Endothelial cell of umbilical vein (primary cell): ENCODE results near the gene ZNF684. TPM values are rescaled to one million over a fixed set of nuclear protein-coding genes. Genes with fewer than 3 reads are reported as not detected.

Experiments used
- BruUV-seq: library from RNA; stranded (reverse); fragments of 400-500 nt; replicated peaks from 2 replicates; lab custom pipeline; 2021; lab: Mats Ljungman, UMichigan
- CTCF ChIA-PET: fragments of 300-600, 350-600 bp; sonication (Branson Sonifier 250); formaldehyde crosslinking; loops from one replicate; lab custom pipeline; 2021; ENCODE audit warnings: antibody characterized with exemption, inconsistent platforms; lab: Charles Lee
- POLR2A ChIA-PET: fragments of 300-600, 350-600 bp; sonication (Branson Sonifier 250); formaldehyde crosslinking; loops from one replicate; lab custom pipeline; 2021; ENCODE audit warnings: antibody characterized with exemption, inconsistent platforms; lab: Charles Lee
- DNase-seq: peaks from one replicate; pipeline ENCODE4 v3.0.0-alpha.2; 2011; ENCODE audit warnings: low read depth, low spot score
- FAIRE-seq: peaks from 2 replicates; lab custom pipeline; 2011; peaks lifted over from hg19 to GRCh38; lab: Jason Lieb, UNC
- H2AFZ ChIP-seq: 2 replicates; pipeline ENCODE4 v1.6.0; 2012; ENCODE audit warnings: low read depth, low read length, control low read depth, inconsistent platforms
- H3K27ac ChIP-seq: 2 replicates; pipeline ENCODE4 v1.5.1; 2011; ENCODE audit warnings: low read depth, mild to moderate bottlenecking, control low read depth, low read length, moderate library complexity; ENCODE audit not compliant: insufficient read depth
- H3K27me3 ChIP-seq, 2 experiments: 2 replicates each; pipeline versions ENCODE4 v1.6.0 to v1.6.1; 2011; ENCODE audit warnings: low read length in 2 of 2, mixed read lengths in 1 of 2; ENCODE audit not compliant: control insufficient read depth in 2 of 2, insufficient read depth in 2 of 2
- H3K36me3 ChIP-seq, 2 experiments: 2 replicates in 1 of 2; 3 replicates in 1 of 2; pipeline ENCODE4 v1.5.1; 2011; ENCODE audit warnings: low read length in 2 of 2, mild to moderate bottlenecking in 1 of 2, moderate library complexity in 1 of 2; ENCODE audit not compliant: control insufficient read depth in 2 of 2, insufficient read depth in 2 of 2; ENCODE audit errors: extremely low read depth in 1 of 2
- H3K4me1 ChIP-seq: 3 replicates; pipeline ENCODE4 v1.5.1; 2011; ENCODE audit warnings: mild to moderate bottlenecking, low read length; ENCODE audit not compliant: control insufficient read depth, insufficient read depth; ENCODE audit errors: extremely low read depth
- H3K4me2 ChIP-seq: 2 replicates; pipeline ENCODE4 v1.6.1; 2011; ENCODE audit warnings: low read length, control low read depth, mixed read lengths; ENCODE audit not compliant: insufficient read depth
- H3K4me3 ChIP-seq, 3 experiments: fragments of 200-600 bp in 1 of 3; sonication (generic), shearing (Covaris generic) in 1 of 3; replicated peaks in 1 of 3; 2 replicates each; pipeline ENCODE4 v1.5.1; 2011 to 2016; ENCODE audit warnings: control low read depth in 3 of 3, low read length in 3 of 3, mild to moderate bottlenecking in 2 of 3, inconsistent platforms in 1 of 3, low read depth in 1 of 3, moderate library complexity in 1 of 3; ENCODE audit not compliant: insufficient read depth in 1 of 3
- H3K79me2 ChIP-seq: 2 replicates; pipeline ENCODE4 v1.6.0; 2012; ENCODE audit warnings: low read length, inconsistent platforms; ENCODE audit not compliant: control insufficient read depth, insufficient read depth
- H3K9ac ChIP-seq: replicated peaks from 2 replicates; pipeline ENCODE3; 2011; ENCODE audit warnings: low read length, control low read depth; ENCODE audit not compliant: insufficient read depth; ENCODE audit errors: extremely low read depth
- H3K9me1 ChIP-seq: replicated peaks from 3 replicates; pipeline ENCODE4 v1.6.0; 2011; ENCODE audit warnings: mild to moderate bottlenecking, low read length; ENCODE audit not compliant: control insufficient read depth, insufficient read depth; ENCODE audit errors: extremely low read depth
- H3K9me3 ChIP-seq: replicated peaks from 2 replicates; pipeline ENCODE4 v1.5.1; 2012; ENCODE audit warnings: low read length, inconsistent platforms; ENCODE audit not compliant: control insufficient read depth, insufficient read depth
- H4K20me1 ChIP-seq: replicated peaks from 2 replicates; pipeline ENCODE3; 2011; ENCODE audit warnings: mild to moderate bottlenecking, low read length; ENCODE audit not compliant: control insufficient read depth, insufficient read depth; ENCODE audit errors: extremely low read depth
- CTCF ChIP-seq, 2 donors: IDR thresholded peaks; 1 replicate in 1 of 2; 2 replicates in 1 of 2; pipeline ENCODE4 v1.5.1; 2011; ENCODE audit warnings: low read length in 2 of 2, mild to moderate bottlenecking in 2 of 2, moderate library complexity in 2 of 2, control low read depth in 1 of 2, inconsistent platforms in 1 of 2, low read depth in 1 of 2; ENCODE audit not compliant: insufficient read depth in 1 of 2; ENCODE audit errors: extremely low read depth in 1 of 2
- EZH2 ChIP-seq: IDR thresholded peaks from 2 replicates; pipeline ENCODE4 v1.6.1; 2012; ENCODE audit warnings: borderline replicate concordance, low read depth, mild to moderate bottlenecking, moderate library complexity, low read length, inconsistent platforms; ENCODE audit not compliant: severe bottlenecking
- FOS ChIP-seq: IDR thresholded peaks from 2 replicates; pipeline ENCODE4 v1.6.1; 2011; ENCODE audit warnings: mild to moderate bottlenecking, low read length, moderate library complexity, borderline replicate concordance; ENCODE audit not compliant: insufficient read depth
- GATA2 ChIP-seq: IDR thresholded peaks from 2 replicates; pipeline ENCODE4 v1.7.0; 2011; ENCODE audit warnings: low read depth, mild to moderate bottlenecking, moderate library complexity, mixed read lengths, low read length; ENCODE audit not compliant: insufficient read length, insufficient read depth
- JUN ChIP-seq: IDR thresholded peaks from 2 replicates; pipeline ENCODE4 v1.6.1; 2011; ENCODE audit warnings: borderline replicate concordance, low read depth; ENCODE audit not compliant: insufficient read length, insufficient read depth
- MAX ChIP-seq: IDR thresholded peaks from 2 replicates; pipeline ENCODE4 v1.6.1; 2011; ENCODE audit not compliant: insufficient read depth, insufficient read length
- POLR2A ChIP-seq: IDR thresholded peaks from 2 replicates; pipeline ENCODE4 v1.6.1; 2012; ENCODE audit warnings: low read depth, mild to moderate bottlenecking, control low read depth, low read length
- POLR2AphosphoS5 ChIP-seq: IDR thresholded peaks from 2 replicates; pipeline ENCODE4 v1.6.1; 2012; ENCODE audit warnings: low read depth, mild to moderate bottlenecking, control low read depth, low read length, moderate library complexity; ENCODE audit not compliant: insufficient read depth
- dilution Hi-C: fragments of 300-500 bp; cut with MboI; formaldehyde crosslinking; loops from one replicate; pipeline ENCODE4 v1.15.0; 2019; ENCODE audit warnings: low sequenced_read_pairs; ENCODE audit not compliant: extremely low pct_ligation_motif_present
- intact Hi-C: fragments of 100-400 bp; cut with micrococcal nuclease; formaldehyde crosslinking; loops from one replicate; pipeline ENCODE4 v1.10.0; 2022
- polyA plus RNA-seq, 4 experiments: library from polyadenylated mRNA; depleted of rRNA in 3 of 4; stranded (reverse) in 3 of 4; unstranded in 1 of 4; fragments of >200 nt; gene quantifications; 2 replicates each; pipeline versions ENCODE4 v1.2.1 to v1.2.3, GENCODE V29; 2011 to 2012; ENCODE audit warnings: missing spikeins in 1 of 4
- total RNA-seq: library from RNA; stranded (reverse); gene quantifications from 2 replicates; pipeline ENCODE4 v1.2.3, GENCODE V29; 2021

ZNF684 gene
- total and polyA plus RNA-seq, 2 donors (not counting 3 experiments of a cell fraction or from before 2014, with no cell fraction given) = 2.9 to 5.8 TPM

DNA sequence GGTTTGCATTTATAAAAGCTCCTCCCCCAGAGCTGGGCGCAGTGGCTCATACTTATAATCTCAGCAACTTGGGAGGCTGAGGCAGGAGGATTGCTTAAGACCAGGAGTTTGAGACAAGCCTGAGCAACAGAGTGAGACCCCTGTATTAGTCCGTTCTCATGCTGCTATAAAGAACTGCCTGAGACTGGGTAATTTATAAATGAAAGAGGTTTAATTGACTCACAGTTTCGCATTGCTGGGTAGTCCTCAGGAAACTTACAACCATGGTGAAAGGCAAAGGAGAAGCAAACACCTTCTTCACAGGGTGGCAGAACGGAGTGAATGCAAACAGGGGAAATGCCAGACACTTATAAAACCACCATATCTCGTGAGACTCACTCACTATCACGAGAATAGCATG is 52.5 kb downstream of the ZNF684 start:
- H3K27ac ChIP-seq = no peak overlapping the region
- no TSS peak for BruUV-seq
- DNase-seq (no peak), FAIRE-seq (no peak)
- no peaks in the 10 kb centered on the region for H4K20me1 ChIP-seq
- H3K9me1 ChIP-seq = no peaks in the 10 kb centered on the region
- no peak overlapping the region for H3K4me3 ChIP-seq
- H3K36me3 ChIP-seq = no peaks in the 10 kb centered on the region
- H3K27me3 ChIP-seq = peaks cover 3 to 4% of the 10 kb centered on the region in 2 experiments
- dilution Hi-C loops (no loop called here), intact Hi-C loops (no loop called here)
- H3K9me3 ChIP-seq = no peaks in the 10 kb centered on the region
- ChIA-PET POLR2A (no interaction called here), CTCF (interaction anchor here (2.8 kb wide), 1 partner anchor 52 kb away, joined by 11 read pairs; the partner anchor contains the start of gene ZNF684)
- H3K9ac ChIP-seq = no peak overlapping the region
- H2AFZ ChIP-seq = no peak overlapping the region
- H3K4me2 ChIP-seq = no peak overlapping the region
- TF ChIP-seq FOS (no peak), MAX (no peak), POLR2AphosphoS5 (no peak), GATA2 (no peak), POLR2A (no peak)
- no peaks in the 10 kb centered on the region for H3K79me2 ChIP-seq
- no peaks in the 10 kb centered on the region for H3K4me1 ChIP-seq

GRCh38 chr1:40588586-40588985 is 57.1 kb downstream of the ZNF684 start:
- no peak overlapping the region for H2AFZ ChIP-seq
- POLR2A ChIA-PET = no interaction called here
- dilution Hi-C loops (no loop called here), intact Hi-C loops (no loop called here)
- peaks cover 3 to 4% of the 10 kb centered on the region in 2 experiments for H3K27me3 ChIP-seq
- H3K4me2 ChIP-seq = no peak overlapping the region
- no peaks in the 10 kb centered on the region for H3K4me1 ChIP-seq
- no peaks in the 10 kb centered on the region for H3K36me3 ChIP-seq
- H4K20me1 ChIP-seq = no peaks in the 10 kb centered on the region
- no peaks in the 10 kb centered on the region for H3K79me2 ChIP-seq
- no peak for DNase-seq
- H3K27ac ChIP-seq = no peak overlapping the region
- no peak overlapping the region for H3K4me3 ChIP-seq
- no peak overlapping the region for H3K9ac ChIP-seq
- BruUV-seq = no TSS peak
- CTCF ChIA-PET = interaction anchor here (1.1 to 2.9 kb wide), 2 partner anchors 9 to 57 kb away, joined by 3 to 11 read pairs; partner anchors contain the start of gene ZNF684
- H3K9me3 ChIP-seq = no peaks in the 10 kb centered on the region
- H3K9me1 ChIP-seq = no peaks in the 10 kb centered on the region
- TF ChIP-seq EZH2 (no peak), MAX (no peak), JUN (no peak), POLR2A (no peak), CTCF (IDR thresholded peaks at IDR 0.05; ENCODE audit: extremely low read depth in 1 of 2, insufficient read depth in 1 of 2, low read depth in 1 of 2, low read length in 2 of 2) (no peak), GATA2 (no peak), FOS (no peak), POLR2AphosphoS5 (no peak)
- no peak for FAIRE-seq
